HepG2 (cell line): ENCODE results near the gene PLRG1. TPM values are rescaled to one million over a fixed set of nuclear protein-coding genes. Genes with fewer than 3 reads are reported as not detected.

ENCODE experiments used
- ATAC-seq: fragments of 200-7000 bp; cut with Tn5 transposase; 3 replicates; pipeline ENCODE4 v1.9.1; 2020; ENCODE audit warnings: mild to moderate bottlenecking, moderate library complexity
- BruUV-seq: library from RNA; stranded (reverse); fragments of 400-500 nt; replicated peaks from 2 replicates; lab custom pipeline; 2021; lab: Mats Ljungman, UMichigan
- CTCF ChIA-PET: fragments of 300-600 bp; formaldehyde crosslinking; extraction: SDS; loops from one replicate; lab custom pipeline; 2021; ENCODE audit warnings: low total read pairs, inconsistent platforms, low intra/inter-chr PET ratio; lab: Yijun Ruan, JAX
- POLR2A ChIA-PET: fragments of 350-600 bp; sonication (Branson Sonifier 250); formaldehyde crosslinking; loops from one replicate; lab custom pipeline; 2020; ENCODE audit warnings: antibody characterized with exemption, inconsistent platforms; lab: Yijun Ruan, JAX
- DNase-seq: peaks from one replicate; pipeline ENCODE4 v3.0.0-alpha.2; 2015; ENCODE audit warnings: low spot score
- FAIRE-seq: peaks from 3 replicates; lab custom pipeline; 2011; peaks lifted over from hg19 to GRCh38; lab: Jason Lieb, UNC
- H2AFZ ChIP-seq: one replicate; pipeline ENCODE4 v1.6.1; 2011; ENCODE audit warnings: low read length, inconsistent platforms
- H3K27ac ChIP-seq: fragments of 300-600 bp; 3 replicates; pipeline ENCODE4 v1.8.0; 2011; ENCODE audit warnings: mixed run types, mild to moderate bottlenecking, mixed read lengths, low read length, inconsistent platforms; ENCODE audit not compliant: insufficient read depth; ENCODE audit errors: extremely low read length
- H3K27me3 ChIP-seq, 2 experiments: fragments of 200-600 bp in 1 of 2; 2 replicates in 1 of 2; 3 replicates in 1 of 2; pipeline versions ENCODE4 v1.6.0 to v1.8.0; 2011; ENCODE audit warnings: low read length in 2 of 2, mild to moderate bottlenecking in 2 of 2, moderate library complexity in 2 of 2, inconsistent platforms in 1 of 2; ENCODE audit not compliant: insufficient read depth in 2 of 2, control insufficient read depth in 1 of 2
- H3K36me3 ChIP-seq, 2 experiments: fragments of 200-600 bp in 1 of 2; replicated peaks in 1 of 2; 2 replicates in 1 of 2; 3 replicates in 1 of 2; pipeline versions ENCODE4 v1.5.1 to v1.8.0; 2011; ENCODE audit warnings: low read length in 2 of 2, inconsistent platforms in 1 of 2; ENCODE audit not compliant: insufficient read depth in 2 of 2, control insufficient read depth in 1 of 2
- H3K4me1 ChIP-seq: 2 replicates; pipeline ENCODE4 v1.5.1; 2012; ENCODE audit warnings: low read length, inconsistent platforms; ENCODE audit not compliant: insufficient read depth
- H3K4me2 ChIP-seq: 2 replicates; pipeline ENCODE4 v1.6.0; 2011; ENCODE audit warnings: low read depth, low read length, inconsistent platforms
- H3K4me3 ChIP-seq, 3 experiments: fragments of 200-600 bp in 1 of 3; sonication (generic), shearing (Covaris generic) in 1 of 3; replicated peaks in 1 of 3; 2 replicates each; pipeline ENCODE4 v1.5.1; 2011 to 2016; ENCODE audit warnings: low read length in 3 of 3, inconsistent platforms in 2 of 3, low read depth in 2 of 3, mild to moderate bottlenecking in 2 of 3, control low read depth in 1 of 3, mixed read lengths in 1 of 3; ENCODE audit not compliant: insufficient read depth in 1 of 3
- H3K79me2 ChIP-seq: one replicate; pipeline ENCODE4 v1.6.1; 2011; ENCODE audit warnings: low read length, inconsistent platforms; ENCODE audit not compliant: insufficient read depth
- H3K9ac ChIP-seq: 2 replicates; pipeline ENCODE4 v1.6.0; 2011; ENCODE audit warnings: mild to moderate bottlenecking, low read depth, low read length, inconsistent platforms; ENCODE audit not compliant: insufficient read depth
- H3K9me3 ChIP-seq: 2 replicates; pipeline ENCODE4 v1.5.1; 2012; ENCODE audit warnings: mild to moderate bottlenecking, low read length
- H4K20me1 ChIP-seq: 2 replicates; pipeline ENCODE4 v1.6.0; 2011; ENCODE audit warnings: inconsistent platforms, mild to moderate bottlenecking, low read length, moderate library complexity; ENCODE audit not compliant: insufficient read depth
- ATF1 ChIP-seq: IDR thresholded peaks from 2 replicates; pipeline ENCODE4 v1.6.1; 2016; ENCODE audit warnings: mild to moderate bottlenecking, control low read depth
- BCL3 ChIP-seq: sonication (generic); formaldehyde crosslinking; IDR thresholded peaks from 2 replicates; pipeline ENCODE4 v1.5.1; 2020; ENCODE audit warnings: mild to moderate bottlenecking, missing genetic modification reagents, moderate library complexity
- CBX5 ChIP-seq: sonication (generic); formaldehyde crosslinking; IDR thresholded peaks from 2 replicates; pipeline ENCODE4 v1.4.0; 2020; ENCODE audit warnings: missing genetic modification reagents, borderline replicate concordance
- HDAC1 ChIP-seq: sonication (generic); formaldehyde crosslinking; IDR thresholded peaks from 2 replicates; pipeline ENCODE4 v1.5.1; 2020; ENCODE audit warnings: mild to moderate bottlenecking, missing genetic modification reagents
- NBN ChIP-seq: fragments of 450-650 bp; conservative IDR thresholded peaks from 2 replicates; pipeline ENCODE4 v1.6.1; 2017
- ONECUT2 ChIP-seq: sonication (generic); formaldehyde crosslinking; IDR thresholded peaks from 2 replicates; pipeline ENCODE4 v1.4.0; 2020; ENCODE audit warnings: missing genetic modification reagents
- PRDM10 ChIP-seq: sonication (generic); formaldehyde crosslinking; IDR thresholded peaks from 2 replicates; pipeline ENCODE4 v1.4.0; 2020; ENCODE audit warnings: low read depth, missing genetic modification reagents
- RORA ChIP-seq: sonication (generic); formaldehyde crosslinking; IDR thresholded peaks from 2 replicates; pipeline ENCODE4 v1.5.0; 2020; ENCODE audit warnings: mild to moderate bottlenecking, missing genetic modification reagents, moderate library complexity
- ZNF180 ChIP-seq: sonication (generic); formaldehyde crosslinking; IDR thresholded peaks from 2 replicates; pipeline ENCODE4 v1.4.0; 2020; ENCODE audit warnings: low read depth, missing genetic modification reagents, borderline replicate concordance
- ZNF253 ChIP-seq: sonication (generic); formaldehyde crosslinking; IDR thresholded peaks from 2 replicates; pipeline ENCODE4 v1.8.0; 2022; ENCODE audit warnings: mild to moderate bottlenecking, missing genetic modification reagents, borderline replicate concordance
- ZNF350 ChIP-seq: sonication (generic); formaldehyde crosslinking; IDR thresholded peaks from 2 replicates; pipeline ENCODE4 v1.4.0; 2020; ENCODE audit warnings: mild to moderate bottlenecking, low read depth, missing genetic modification reagents, borderline replicate concordance
- ZNF562 ChIP-seq: sonication (generic); formaldehyde crosslinking; IDR thresholded peaks from 2 replicates; pipeline ENCODE4 v1.8.0; 2022; ENCODE audit warnings: missing genetic modification reagents, borderline replicate concordance
- ZNF672 ChIP-seq: sonication (generic); formaldehyde crosslinking; IDR thresholded peaks from 2 replicates; pipeline ENCODE4 v1.8.1; 2022; ENCODE audit warnings: missing genetic modification reagents
- ZNF740 ChIP-seq: sonication (generic); formaldehyde crosslinking; IDR thresholded peaks from 2 replicates; pipeline ENCODE4 v1.4.0; 2020; ENCODE audit warnings: missing genetic modification reagents
- ZNF839 ChIP-seq: sonication (generic); formaldehyde crosslinking; IDR thresholded peaks from 2 replicates; pipeline ENCODE4 v1.4.0; 2020; ENCODE audit warnings: missing genetic modification reagents, mild to moderate bottlenecking, borderline replicate concordance
- ZSCAN25 ChIP-seq: sonication (generic); formaldehyde crosslinking; IDR thresholded peaks from 2 replicates; pipeline ENCODE4 v1.8.0; 2022; ENCODE audit warnings: mild to moderate bottlenecking, missing genetic modification reagents
- WGBS: methylation state at CpG from one replicate; pipeline ENCODE4 v1.1.6; 2017; ENCODE audit warnings: low lambda C conversion rate; 5-methylcytosine and 5-hydroxymethylcytosine counted together
- in situ Hi-C: cut with HindIII; loops from 2 replicates; pipeline ENCODE4 v1.10.0; 2017; ENCODE audit warnings: low pct_unique_long_range_greater_than_20kb; ENCODE audit not compliant: extremely low pct_ligation_motif_present
- intact Hi-C: fragments of 100-400 bp; cut with micrococcal nuclease; formaldehyde crosslinking; loops from one replicate; pipeline ENCODE4 v1.10.0; 2022; ENCODE audit not compliant: unreplicated experiment
- polyA plus RNA-seq, 8 experiments: library from polyadenylated mRNA; depleted of rRNA in 3 of 8; stranded (reverse) in 7 of 8; unstranded in 1 of 8; fragments of >200 nt; fragmentation: Illumina TruSeq in 4 of 8; extraction: Trizol in 4 of 8; gene quantifications; 2 replicates each; pipeline versions ENCODE4 v1.2.1 to v1.2.3, GENCODE V29; 2011 to 2016; ENCODE audit warnings: low read depth in 4 of 8, missing spikeins in 1 of 8, mixed read lengths in 1 of 8; ENCODE audit not compliant: insufficient read depth in 1 of 8
- total RNA-seq, 5 experiments: library from RNA; depleted of rRNA; stranded (reverse); fragments of >200 nt; fragmentation: Illumina TruSeq; extraction: Trizol; gene quantifications; 2 replicates each; pipeline ENCODE4 v1.2.3, GENCODE V29; 2016; ENCODE audit warnings: low read depth in 1 of 5

PLRG1 gene
- total and polyA plus RNA-seq, 2 of the 13 experiments (the other 11 are each of a cell fraction or from before 2014, with no cell fraction given), result 77.3 to 110 TPM

- no peaks in the 10 kb centered on the region for H3K9me3 ChIP-seq
- TSS peak; percentile 97 for BruUV-seq
- intact Hi-C loops (loop anchor here (1.0 to 2.0 kb wide), 4 partner anchors 8 to 38 kb away; partner anchors contain the start of genes FGA and FGG), in situ Hi-C loops (no loop called here)
- ATAC-seq (peak; percentile 78), DNase-seq (peak; percentile 95), FAIRE-seq (peak; percentile 85)
- peak overlapping the region; percentile 74 for H3K4me2 ChIP-seq
- CTCF ChIA-PET, result interaction anchor here (0.7 to 1.3 kb wide), 2 partner anchors 19 to 38 kb away, joined by 3 to 4 read pairs; no protein-coding TSS in a partner anchor
- no peaks in the 10 kb centered on the region for H4K20me1 ChIP-seq
- peaks cover 93% of the 10 kb centered on the region for H3K4me1 ChIP-seq
- no peaks in the 10 kb centered on the region for H3K79me2 ChIP-seq
- 3% methylated on average over 7 of the region's 7 CpGs for WGBS
- POLR2A ChIA-PET, result interaction anchor here (0.7 to 2.7 kb wide), 13 partner anchors 9 to 48 kb away, joined by 3 to 127 read pairs (median 16); partner anchors contain the start of genes FGA, FGB, FGG and PLRG1
- no peak overlapping the region for H2AFZ ChIP-seq
- no peaks in the 10 kb centered on the region for H3K36me3 ChIP-seq
- H3K4me3 ChIP-seq, result peak overlapping the region; percentile 16 to 44 (median 27); a peak in 3 of 6 replicates
- peak overlapping the region; percentile 66 for H3K9ac ChIP-seq
- peak overlapping the region; percentile 91 for H3K27ac ChIP-seq
- H3K27me3 ChIP-seq, result no peaks in the 10 kb centered on the region
- TF ChIP-seq ATF1 (CRISPR knock-in tag), result peak; percentile 75; the same call in 1 of the 2 replicates
- no peak for TF ChIP-seq ZNF180 (CRISPR knock-in tag)
- TF ChIP-seq ONECUT2 (CRISPR knock-in tag), result 0 out of 2 replicates have a peak, but pooled peaks have one; percentile 21
- TF ChIP-seq NBN, result no peak
- 0 out of 2 replicates have a peak, but pooled peaks have one; percentile 16 for TF ChIP-seq RORA (CRISPR knock-in tag)
- TF ChIP-seq ZNF839 (CRISPR knock-in tag), result no peak
- TF ChIP-seq ZSCAN25, result no peak
- no peak for TF ChIP-seq ZNF740 (CRISPR knock-in tag)
- TF ChIP-seq HDAC1, result peak; percentile 71
- TF ChIP-seq ZNF350, result no peak
- no peak for TF ChIP-seq BCL3 (CRISPR knock-in tag)
- TF ChIP-seq CBX5 (CRISPR knock-in tag), result no peak
- no peak for TF ChIP-seq ZNF253 (CRISPR knock-in tag)
- TF ChIP-seq ZNF672 (CRISPR knock-in tag), result no peak
- TF ChIP-seq PRDM10 (CRISPR knock-in tag), result no peak
- no peak for TF ChIP-seq ZNF562 (CRISPR knock-in tag)
Observed at GRCh38 chr4:154597798-154598774, 47.9 kb upstream of the PLRG1 start.
